D721Med (cell line): ENCODE results near the gene CADPS2.

Experiments
- DNase-seq: peaks from one replicate; pipeline ENCODE4 v3.0.0; 2011; ENCODE audit warnings: low spot score; ENCODE audit not compliant: insufficient read length
- FAIRE-seq: peaks from 2 replicates; lab custom pipeline; 2011; peaks lifted over from hg19 to GRCh38; lab: Jason Lieb, UNC
- TF ChIP-seq, protein P1 (sequence below): IDR thresholded peaks from 2 replicates; pipeline ENCODE4 v1.5.1; 2012; ENCODE audit warnings: mild to moderate bottlenecking, control low read depth; ENCODE audit not compliant: insufficient read depth; ENCODE audit errors: missing control alignments

The CADPS2 gene

DNA sequence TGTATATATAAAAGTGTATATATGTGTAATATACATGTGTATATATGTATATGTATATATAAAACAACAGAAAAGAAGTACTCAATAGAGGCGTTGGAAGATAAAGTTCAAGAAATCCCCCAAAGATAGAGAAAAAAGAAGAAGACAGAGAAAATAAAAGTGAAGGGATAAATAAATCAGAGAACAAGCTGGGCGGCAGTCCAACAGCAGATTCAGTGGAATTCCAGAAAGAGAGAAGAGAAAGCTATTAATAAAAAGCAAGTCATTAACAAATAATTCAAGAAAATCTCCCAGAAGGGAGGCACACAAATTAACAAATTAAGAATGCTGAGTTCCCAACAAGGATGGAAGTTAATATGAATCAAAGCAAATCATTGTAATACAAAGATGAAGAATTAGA is 124.2 kb downstream of the CADPS2 start:
- TF ChIP-seq, protein P1, sequence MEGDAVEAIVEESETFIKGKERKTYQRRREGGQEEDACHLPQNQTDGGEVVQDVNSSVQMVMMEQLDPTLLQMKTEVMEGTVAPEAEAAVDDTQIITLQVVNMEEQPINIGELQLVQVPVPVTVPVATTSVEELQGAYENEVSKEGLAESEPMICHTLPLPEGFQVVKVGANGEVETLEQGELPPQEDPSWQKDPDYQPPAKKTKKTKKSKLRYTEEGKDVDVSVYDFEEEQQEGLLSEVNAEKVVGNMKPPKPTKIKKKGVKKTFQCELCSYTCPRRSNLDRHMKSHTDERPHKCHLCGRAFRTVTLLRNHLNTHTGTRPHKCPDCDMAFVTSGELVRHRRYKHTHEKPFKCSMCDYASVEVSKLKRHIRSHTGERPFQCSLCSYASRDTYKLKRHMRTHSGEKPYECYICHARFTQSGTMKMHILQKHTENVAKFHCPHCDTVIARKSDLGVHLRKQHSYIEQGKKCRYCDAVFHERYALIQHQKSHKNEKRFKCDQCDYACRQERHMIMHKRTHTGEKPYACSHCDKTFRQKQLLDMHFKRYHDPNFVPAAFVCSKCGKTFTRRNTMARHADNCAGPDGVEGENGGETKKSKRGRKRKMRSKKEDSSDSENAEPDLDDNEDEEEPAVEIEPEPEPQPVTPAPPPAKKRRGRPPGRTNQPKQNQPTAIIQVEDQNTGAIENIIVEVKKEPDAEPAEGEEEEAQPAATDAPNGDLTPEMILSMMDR: no peak
- FAIRE-seq: no peak
- no peak for DNase-seq

DNA sequence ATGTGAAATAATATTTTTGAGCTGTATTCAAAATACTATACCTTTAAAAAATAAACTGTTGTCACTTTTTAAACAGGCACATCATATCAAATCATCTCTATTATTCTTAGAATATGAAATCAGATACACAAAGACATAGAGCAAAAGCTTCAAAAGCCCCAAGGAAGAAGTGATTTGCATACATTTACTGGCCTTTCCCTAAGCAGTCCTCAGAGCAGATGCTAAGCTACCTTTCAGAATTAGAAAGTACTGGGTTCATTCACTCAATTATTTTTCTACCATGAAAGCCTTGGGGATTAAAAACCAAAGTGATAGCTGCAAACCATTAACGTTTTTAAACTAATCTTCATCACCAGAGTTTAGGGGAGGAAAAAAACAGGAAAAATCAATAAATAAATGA is 127.8 kb downstream of the CADPS2 start:
- TF ChIP-seq, protein P1: no peak
- DNase-seq (no peak), FAIRE-seq (no peak)

DNA sequence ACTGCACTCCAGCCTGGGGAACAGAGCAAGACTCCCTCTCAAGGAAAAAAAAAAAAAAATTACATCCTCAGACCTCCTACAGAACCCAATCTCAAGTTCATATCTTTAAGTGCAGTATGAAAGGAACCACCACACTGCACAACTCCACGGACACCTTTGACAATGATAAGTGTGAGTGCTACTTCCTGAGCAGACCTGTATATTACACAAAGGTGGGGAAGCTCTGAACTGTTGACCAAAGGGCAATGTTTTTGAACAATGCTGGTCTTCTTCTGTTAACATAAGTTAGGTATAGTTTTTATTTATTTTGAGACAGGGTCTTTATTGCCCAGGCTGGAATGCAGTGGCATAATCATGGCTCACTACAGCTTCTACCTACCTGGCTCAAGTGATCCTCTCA is 129.4 kb downstream of the CADPS2 start:
- DNase-seq (no peak), FAIRE-seq (no peak)
- TF ChIP-seq, protein P1: no peak

DNA sequence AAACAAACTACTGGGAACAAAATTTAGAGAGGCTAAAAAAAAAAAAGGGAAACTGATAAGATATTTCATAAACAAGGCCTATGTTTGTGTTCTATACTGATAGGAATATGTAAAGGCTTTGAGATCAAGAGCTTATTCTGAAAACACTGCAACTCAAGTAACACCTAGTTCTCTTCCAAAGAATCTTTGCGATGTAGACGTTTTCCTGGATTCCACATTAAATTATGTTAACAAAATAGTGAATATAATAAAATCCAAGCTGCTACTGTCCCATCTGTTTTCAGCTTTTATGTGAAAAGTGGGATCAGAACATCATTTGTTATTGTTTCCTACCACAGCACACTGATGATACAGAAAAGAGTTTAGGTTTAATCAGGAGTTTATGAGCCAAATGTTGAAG is 130.6 kb downstream of the CADPS2 start:
- TF ChIP-seq, protein P1: no peak
- FAIRE-seq (no peak), DNase-seq (no peak)

DNA sequence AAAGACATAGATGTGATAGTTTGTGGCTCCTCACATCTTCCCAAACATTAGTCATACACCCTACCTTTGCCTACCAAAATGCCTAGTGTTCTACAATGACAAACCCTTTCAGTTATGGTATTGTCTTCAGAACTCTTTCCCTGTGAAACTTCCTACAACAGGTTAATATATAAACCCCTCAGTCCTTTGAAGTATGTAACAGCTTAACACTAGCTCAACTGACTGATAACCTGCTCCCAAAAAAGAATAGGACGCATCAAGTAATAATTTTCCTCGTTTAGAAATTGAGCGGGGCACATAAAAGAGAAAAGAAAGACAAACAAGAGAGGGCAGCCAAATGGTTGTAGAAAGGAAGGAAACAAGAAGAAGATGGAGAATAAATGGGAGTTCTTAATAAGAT is 133.7 kb downstream of the CADPS2 start:
- DNase-seq (no peak), FAIRE-seq (no peak)
- TF ChIP-seq, protein P1: no peak

DNA sequence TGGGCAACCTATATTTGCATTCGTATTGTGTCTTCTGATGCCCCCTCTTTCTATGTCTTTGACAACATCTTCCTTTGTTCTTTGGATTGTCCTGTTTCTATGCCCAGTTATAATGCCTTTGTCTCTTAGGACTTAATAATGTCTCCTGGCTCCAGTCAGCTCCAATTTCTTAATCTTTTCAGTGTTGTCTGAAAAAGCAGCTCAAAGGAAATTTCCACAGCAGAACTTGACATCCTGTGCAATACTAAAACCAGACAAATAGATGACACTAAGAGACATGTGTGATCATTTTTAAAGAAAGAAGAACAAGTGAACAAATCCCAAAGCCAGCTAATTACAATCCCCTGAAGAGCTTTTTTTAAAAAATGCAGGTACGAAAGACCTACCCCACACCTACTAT is 135.9 kb downstream of the CADPS2 start:
- FAIRE-seq: no peak
- TF ChIP-seq, protein P1: no peak
- DNase-seq: no peak

DNA sequence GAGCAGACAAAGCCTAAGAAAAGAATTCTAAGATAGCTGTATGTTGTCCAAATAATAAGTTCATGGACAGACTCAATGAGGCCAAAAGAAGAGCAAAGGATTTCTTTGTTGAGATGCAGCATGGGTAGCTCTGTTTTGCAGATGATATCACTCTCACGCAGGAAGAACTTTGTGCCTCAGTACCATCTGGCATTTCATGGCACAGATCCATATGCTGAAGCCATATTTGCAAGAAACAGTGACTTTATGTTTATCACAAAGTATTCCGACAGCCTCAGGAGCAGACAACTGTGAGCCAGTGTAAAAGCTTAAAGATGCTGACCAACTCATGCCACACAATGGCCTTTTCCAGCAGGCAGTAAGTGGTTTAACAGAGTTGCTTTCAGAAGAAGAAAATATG is 138.1 kb downstream of the CADPS2 start:
- TF ChIP-seq, protein P1: no peak
- no peak for FAIRE-seq
- no peak for DNase-seq
